COR-L47 (cell line): Measurements from ENCODE around the gene GFOD2.

Experiments
- DNase-seq: peaks from one replicate; lab custom pipeline; 2025; lab: John Stamatoyannopoulos, UW

The GFOD2 gene

DNA sequence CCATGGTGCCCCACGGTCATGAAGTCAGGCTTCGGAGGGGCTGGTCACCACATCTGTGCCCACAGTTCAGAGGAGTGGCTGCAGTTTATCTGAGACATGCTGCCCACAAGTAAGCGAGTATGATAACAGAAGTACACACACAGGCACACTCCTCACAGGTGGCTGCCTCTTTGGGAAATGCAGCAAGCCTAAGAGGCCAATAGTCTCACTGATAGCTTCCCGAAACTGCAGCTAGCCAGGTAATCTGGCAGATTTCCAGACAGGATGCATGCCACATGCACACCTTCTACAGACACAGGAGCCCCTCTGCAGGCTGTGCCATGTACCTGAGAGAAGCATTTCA is 12.6 kb upstream of the GFOD2 start:
- DNase-seq, result no peak

DNA sequence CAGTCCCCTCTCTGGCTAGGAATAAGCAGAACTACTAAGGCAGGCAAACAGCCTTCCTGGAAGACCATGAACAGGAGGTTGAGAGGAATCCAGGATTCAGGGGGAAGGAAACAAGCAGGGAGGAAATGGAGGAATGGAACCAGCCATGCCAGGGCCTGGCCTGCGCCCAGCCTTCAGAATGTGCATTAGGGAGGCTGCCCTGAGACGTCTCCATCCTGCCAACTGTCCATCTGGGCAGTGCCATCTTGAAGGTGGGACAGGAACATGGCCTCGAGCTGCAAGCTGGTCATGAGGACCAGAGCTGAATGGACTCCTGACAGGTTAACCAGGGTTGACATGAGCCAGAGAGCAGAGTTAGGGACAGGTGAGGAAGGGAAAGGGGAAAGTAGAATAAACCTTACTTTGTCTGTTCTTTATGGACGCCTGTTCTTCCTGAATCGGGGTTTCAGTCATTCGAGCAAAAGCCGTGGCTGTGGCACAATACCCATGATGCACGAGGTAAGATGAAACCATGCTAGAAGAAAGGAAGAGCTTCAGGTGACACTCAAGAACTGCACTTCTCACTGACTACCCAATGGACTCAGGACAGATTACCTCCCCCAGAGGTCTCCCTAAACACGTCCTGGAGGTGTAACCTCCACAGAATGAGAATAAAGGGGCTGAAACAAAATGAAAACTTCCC is 12.1 kb upstream of the GFOD2 start:
- DNase-seq, result no peak

DNA sequence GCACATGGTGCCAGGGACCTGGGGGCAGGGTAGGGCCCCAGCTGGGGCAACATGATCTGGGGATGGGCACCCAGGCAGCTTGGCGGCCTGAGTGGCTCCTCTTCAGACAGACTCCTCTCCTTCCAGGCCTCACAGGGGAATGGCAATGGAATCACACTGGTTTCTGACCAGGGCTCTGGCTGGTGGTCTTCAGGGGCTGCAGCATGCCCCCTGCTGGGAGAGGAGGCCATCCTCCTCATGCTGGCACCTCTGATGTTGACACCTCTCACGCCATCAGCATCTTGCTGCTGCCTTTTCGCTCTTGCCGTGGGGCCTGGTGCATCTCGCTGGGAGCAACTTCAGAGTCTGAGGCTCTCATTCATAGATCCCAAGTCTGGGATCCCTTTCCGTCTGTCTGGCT is 11.2 kb upstream of the GFOD2 start:
- no peak for DNase-seq

DNA sequence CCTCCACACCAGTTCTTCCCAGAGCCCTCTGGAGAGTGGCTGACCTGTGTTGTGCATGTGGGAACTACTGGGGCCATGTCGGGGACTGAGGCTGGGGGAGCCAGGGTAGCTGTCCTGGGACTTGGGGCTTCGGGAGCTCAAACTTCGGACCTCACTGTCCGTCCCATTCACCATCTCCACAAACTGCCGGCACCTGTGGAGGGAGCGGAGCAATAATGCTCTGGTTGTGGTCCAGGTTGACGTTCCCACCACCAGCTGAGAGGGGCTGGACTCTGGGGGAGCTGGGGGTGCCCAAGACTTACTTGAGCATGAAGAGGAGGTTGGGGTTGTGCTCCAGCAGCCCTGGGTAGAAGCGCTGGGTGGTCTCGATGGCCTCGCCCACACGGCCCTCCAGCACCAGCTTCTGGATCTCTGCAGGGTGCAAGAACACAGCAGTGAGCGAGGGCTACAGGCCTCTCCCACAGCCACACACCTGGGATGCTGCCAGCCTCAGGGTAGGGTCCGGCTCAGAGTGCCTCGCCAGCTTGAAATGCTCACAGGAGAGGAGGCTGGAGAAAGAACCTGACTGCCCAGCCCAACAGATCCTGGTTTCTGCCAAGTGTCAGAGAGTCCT is 10.6 kb upstream of the GFOD2 start:
- no peak for DNase-seq

DNA sequence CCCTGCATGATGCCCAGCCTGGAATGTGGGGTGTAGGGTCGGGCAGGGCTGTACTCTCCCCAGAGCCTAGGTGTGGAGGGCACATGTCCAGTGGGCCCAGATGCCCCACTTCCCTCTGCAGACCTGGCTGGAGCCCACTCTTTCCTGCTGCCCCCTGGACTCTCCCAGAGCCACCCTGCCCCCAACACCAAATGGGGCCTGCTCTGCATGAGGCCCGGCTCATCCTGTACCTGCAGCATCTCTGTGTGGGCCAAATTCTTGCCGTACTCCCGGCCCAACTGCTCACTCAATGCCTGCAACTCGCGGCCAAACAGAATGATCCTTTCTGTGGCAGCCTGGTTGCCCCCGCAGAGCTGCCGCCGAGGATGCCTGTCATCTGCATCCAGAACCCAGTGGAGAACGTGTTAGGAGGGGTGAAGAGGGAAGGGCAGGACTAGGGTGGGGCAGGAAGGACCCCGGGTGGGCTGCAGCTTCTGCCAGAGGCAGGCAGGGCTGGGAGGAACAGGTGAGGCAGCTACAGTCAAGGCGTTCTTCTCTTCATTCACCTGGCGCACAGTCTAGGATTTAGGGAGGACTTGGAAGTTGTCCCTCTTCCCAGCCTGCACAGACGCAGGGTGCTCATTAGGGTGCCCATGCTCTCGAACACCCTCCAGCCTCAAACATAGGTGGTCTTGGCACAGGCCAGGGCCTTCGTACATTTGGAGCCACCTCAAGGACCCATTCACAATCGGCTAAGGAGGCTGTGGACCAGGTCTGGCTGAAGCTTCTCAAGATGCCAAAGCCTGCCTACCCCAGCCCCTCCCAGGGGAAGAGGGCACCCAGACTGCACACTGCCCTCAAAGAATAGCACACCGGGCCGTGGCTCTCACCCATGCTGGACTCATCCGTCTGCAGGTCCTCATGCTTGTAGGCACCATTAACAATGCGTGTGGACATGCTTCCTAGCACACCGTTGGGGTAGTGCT is 8.7 kb upstream of the GFOD2 start:
- DNase-seq, result no peak

DNA sequence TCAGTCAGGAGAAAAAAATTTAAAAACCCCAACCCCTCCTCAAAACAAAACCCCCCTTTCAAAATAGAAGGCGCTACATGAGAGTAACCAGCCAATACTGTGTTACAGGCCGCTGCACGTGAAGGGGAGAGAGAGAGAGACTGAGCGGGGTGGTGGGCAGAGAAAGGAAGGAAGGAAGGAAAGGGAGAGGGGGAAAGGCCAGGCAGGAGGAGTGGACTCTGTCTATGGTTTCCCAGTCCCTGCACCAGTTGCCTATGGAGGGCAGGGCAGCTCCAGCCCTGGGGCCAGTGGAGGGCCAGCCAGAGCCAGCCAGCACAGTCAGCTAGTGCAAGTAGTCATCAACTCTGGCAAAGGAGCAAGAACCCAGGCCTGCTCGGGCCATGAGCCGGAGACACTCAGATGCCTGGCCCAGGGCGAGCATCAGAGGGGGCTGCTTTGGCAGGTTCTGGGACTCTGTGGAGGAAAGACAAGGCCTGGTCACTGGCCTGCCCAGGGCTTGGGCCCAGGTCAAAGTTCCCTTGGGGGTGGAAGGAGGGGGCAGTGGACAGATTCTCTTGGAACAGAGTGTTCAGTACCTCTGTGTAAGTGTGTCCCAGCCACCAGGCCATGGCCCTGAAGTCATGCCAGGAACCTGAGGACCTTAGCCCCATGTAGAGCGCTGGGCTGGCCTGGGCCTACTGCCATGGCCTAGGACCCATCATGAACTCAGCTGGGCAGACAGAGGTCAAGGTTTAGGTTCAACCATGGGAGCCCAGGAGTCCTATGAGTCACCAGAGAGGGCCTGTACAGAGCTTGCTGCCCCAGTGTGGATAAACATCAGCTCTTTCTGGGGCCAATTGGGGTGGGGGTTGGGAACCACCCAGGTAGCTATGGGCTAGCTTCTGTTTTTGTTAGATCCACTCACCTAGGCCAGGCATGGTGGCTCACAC is 7.3 kb upstream of the GFOD2 start:
- no peak for DNase-seq

DNA sequence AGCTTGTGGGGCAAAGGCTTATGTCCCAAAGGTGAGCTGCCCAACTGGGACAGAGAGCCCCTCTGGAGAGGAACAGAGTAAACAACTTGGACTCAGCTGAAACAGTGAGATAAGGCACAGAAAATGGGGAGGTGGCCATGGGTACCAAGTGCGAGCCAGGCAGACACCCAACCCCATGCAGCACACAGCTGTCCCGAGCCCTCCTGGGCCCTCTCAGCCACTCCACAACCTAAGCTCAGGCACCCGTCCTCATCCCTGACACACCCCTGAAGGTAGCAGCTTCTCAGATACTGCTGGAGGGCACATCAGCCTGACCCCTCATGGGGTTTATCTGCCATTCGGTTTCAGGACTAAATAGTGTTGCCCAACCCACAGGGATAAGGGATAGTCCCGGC is 4.8 kb upstream of the GFOD2 start:
- no peak for DNase-seq

DNA sequence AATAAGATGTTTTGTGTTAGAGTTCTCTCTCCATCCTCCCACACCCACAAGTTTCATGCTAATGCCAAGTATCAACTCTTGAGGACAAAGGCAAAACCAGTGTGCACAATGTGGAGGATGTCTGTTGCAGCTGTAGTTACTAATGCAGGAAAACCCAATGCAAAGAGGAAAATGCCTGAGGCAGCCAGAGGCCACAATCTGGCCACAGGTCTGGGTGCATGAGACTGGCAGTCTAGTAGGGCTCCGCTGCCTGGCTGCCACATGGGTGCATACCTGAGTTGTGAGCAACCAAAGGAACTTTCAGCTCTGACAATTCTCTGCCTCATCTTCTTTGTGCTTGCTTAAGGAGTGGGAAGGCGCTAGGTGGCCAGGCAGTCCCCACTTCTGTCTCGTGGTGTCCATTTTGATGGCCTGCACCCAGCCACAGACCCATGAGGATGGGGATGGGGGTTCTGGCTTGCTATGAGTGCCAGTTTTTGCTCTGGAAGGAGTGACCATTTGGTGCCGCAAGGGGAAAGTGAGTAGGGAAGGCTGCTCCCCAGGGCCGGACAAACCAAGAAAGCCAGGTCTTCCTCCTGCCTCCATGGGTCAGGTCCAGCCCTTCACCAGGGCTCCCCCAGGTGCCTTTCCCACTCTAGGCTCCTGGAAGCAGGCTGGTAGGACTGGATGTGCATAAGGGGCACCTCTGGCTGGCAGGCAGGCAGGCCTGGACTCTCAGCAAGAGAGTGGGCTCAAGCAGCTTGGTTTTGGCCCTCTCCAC is 4.2 kb upstream of the GFOD2 start:
- DNase-seq, result no peak

DNA sequence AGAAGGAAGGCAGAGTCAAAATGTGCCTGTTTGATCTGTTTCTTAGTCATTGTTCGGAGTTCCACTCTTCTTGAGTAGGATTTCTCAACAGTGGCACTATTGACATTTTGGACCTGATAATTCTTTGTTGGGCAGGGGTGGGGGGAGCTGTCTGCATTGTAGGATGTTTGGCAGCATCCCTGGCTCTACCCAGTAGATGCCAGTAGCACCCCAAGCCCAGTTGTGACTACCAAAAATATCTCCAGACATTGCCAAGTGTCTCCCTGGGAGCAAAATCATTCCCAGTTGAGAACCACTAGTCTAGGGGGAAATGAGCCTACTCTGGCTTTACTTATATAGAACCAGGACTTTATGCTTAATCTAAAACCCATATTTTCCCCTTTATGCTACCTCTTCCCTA is 1.1 kb upstream of the GFOD2 start:
- DNase-seq, result no peak

DNA sequence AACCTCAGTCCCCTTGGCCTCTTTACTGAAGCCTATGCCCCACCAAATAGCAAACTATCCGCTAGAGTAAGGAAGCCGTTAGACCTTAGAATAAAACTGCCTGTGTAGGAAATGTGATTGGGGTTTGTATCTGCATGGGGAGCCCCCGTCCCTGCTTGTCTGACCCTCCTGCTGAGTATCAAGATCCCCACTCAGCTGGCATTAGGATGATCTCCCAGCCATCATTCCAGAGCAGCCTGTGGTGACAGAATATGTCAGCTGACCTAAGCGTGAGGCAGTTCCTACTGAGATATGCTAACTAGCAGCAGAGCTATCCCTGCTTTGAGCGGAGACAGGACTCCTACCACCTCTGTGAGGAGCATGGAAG is 645 bp upstream of the GFOD2 start:
- DNase-seq, result no peak

DNA sequence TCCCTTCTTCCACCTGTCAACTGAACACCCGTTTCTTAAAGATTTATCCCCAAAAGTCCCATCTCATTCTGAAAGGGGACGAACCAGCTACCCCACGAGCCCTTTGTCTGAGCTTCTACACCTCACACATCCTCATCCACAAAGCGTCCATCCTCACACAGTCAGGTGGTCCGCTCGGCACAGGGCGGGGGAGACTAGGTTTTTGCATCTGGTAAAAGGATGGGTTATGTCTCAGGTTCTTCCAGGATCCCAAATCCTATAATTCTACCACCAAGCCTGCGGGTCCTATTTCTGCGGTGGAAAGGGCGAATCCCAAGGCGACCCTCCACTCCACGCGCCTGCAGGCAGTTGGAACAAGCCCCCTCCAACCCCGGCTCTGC is 458 bp downstream of the GFOD2 start:
- DNase-seq, result no peak

DNA sequence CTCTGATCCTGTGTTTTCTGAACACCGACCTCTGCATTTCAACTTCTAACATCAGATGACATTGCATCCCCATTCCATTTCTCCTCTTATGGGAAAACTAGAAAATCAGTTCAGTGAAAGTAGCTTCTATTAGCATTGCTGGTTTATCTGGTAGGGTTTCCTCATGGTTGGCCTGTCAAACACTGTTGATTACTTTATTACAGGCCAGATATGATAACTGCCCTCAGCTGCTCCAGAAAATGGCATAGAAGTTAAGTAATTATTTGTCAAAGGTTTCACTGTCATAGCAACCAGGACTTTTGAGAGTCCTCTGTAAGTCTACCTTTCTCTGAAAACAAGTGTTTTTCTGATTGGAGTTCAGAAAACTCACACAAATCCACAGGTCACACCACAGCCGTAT is 3.0 kb downstream of the GFOD2 start:
- no peak for DNase-seq

DNA sequence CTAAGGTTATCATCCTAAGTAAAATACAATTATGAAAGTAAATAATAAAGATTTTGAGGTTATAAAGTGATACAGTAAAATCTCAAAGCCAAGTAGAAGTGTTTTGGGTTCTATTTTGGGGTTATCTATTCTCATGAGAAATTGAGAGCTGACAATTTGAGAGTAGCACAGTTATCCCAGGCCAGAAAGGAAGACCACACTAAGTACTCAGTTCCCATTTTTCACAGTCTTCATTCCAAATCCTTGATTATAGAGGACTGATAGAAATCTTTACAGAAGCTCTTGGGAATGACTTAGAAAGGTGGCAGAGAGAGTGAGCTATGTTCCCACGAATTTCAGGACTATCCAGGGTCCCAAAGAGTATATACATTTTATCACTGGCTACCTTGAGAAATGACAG is 4.6 kb downstream of the GFOD2 start:
- no peak for DNase-seq

DNA sequence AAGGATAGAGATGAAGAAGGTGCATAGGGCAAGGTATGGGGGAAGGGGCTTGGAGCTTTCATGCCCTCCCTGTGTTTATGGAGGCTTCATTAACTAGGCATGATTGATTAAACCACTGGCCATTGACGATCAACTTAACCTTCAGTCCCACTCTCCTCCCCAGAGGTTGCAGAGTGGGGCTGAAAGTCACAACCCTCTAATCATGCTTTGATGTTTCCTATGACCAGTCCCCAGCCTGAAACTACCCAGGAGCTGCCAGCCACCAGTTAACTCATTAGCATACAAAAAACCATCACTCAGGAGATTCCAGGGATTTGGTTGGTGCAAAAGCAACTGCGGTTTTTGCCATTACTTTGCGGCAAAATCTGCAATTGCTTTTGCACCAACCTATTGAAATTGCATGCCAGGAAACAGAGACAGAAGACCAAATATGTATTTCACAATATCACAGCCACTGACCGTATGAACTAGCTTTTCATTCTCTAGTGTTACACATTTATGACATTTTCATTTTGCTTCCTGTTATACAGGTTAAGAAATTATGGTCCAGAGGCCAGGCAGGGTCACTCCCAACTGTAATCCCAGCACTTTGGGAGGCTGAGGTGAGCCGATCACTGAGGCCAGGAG is 5.4 kb downstream of the GFOD2 start:
- no peak for DNase-seq

DNA sequence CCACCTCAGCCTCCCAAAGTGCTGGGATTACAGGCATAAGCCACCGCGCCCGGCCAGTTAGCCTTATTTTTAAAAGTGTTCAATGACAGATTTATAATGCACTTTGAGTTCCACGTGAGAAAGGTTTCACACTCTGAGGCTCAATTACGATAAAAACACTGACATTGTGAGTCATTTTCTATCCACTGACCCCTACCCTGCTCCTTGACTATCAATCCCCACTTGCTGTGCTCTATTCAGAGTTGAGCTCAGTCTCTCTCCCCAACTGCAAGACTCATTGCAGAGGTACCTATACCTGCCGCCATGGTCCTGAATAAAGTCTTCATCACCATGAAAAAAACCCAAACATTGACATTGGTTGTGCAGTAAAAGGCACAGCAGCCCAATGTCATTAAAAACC is 8.5 kb downstream of the GFOD2 start:
- DNase-seq, result no peak

DNA sequence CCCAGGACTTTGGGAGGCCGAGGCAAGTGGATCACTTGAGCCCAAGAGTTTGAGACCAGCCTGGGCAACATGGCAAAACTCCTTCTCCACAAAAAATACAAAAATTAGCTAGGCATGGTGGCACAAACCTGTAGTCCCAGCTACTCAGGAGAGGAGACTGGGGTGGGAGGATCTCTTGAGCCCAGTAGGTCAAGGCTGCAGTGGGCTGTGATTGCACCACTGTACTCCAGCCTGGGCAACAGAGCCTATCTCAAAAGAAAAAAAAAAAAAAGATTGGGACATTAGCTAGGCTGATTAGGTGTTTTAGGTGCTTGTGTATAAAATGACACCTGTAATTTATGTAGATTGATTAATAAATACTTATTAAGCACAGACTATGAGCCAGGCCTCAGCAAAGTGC is 10.1 kb downstream of the GFOD2 start:
- DNase-seq, result no peak

DNA sequence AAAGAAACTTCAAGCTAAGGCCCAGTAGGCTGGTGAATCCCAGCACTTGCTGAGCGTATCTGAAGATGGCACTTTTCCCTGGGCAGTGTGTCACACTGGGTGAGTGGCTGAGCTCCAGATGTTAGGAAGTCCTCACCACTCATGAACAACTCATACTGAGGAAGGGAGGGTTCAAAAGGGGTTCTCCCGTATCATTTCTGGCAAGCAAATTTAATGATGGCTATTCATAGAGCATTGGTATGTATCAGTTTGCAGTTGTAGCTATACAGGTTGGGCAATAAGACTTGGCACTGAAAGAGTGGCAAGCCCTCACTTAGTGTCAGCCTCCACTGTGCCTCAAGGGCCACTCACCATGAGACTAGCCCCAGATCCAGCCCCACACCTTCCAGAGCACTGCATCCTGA is 10.7 kb downstream of the GFOD2 start:
- DNase-seq, result no peak

DNA sequence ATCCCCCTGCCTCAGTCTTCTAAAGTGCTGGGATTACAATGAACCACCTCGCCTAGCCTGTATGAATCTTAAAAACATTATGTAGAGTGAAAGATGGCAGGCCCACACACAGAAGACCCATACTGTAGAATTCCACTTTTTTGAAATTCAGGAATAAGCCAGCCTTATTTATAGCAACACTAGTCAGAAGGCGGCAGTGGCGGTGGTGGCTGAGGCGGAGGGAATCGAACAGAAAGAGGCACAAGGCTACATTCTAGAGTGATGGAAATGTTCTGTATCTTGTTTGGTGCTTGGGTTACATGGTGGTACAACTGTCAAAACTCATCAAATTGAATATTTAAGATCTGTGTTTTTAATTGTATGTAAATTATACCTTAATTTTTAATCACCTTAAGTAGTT is 11.3 kb downstream of the GFOD2 start:
- DNase-seq, result no peak

DNA sequence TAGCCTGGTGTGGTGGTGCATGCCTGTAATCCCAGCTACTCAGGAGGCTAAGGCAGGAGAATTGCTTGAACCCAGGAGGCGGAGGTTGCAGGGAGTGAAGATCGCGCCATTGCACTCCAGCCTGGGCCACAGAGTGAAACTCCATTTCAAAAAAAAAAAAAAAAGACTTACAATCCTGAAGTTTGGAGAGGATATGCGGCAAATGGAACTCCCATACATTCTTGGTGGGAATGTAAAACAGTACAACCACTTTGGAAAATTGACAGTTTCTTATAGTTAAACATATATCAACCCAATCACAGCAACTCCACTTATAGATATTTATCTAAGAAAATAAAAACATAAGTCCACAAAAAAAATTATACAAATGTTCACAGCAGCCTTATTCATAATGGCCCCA is 11.9 kb downstream of the GFOD2 start:
- no peak for DNase-seq

DNA sequence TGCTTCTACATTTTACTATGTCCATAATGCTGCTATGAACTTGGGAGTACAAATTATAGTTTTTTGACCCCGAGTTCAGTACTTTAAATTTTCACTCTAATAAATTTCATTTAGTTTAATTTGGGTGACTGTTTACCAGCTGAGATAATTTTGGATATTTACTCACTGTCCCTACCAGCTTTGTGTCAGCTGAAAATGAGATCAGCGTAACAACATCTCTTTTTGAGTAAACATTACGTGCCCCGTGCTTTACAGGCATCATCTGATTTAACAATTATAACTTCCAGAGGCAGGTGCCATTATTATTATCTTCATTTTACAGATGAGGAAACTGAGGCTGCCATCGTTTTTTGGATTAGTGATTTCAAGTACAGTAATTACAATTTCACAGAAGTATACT is 15.0 kb downstream of the GFOD2 start:
- no peak for DNase-seq

DNA sequence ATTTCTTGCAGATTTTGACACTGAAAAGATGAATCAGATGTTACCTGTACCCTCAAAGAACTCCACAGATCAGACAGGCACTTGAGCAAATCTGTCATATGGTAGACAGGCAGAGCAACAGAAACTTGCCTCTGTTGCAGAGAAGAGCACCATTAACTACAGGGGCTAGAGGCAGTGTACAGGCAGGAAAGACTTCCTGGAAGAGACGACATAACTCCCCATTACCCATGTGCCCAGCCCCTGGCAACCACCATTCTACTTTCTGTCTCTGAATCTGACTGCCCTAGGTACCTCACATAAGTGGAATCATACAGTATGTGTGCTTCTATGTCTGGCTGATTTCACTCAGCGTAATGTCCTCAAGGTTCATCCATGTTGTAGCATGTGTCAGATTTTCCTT is 15.5 kb downstream of the GFOD2 start:
- DNase-seq, result no peak
